ENCODE results near the gene DNLZ.

DNLZ gene

DNA sequence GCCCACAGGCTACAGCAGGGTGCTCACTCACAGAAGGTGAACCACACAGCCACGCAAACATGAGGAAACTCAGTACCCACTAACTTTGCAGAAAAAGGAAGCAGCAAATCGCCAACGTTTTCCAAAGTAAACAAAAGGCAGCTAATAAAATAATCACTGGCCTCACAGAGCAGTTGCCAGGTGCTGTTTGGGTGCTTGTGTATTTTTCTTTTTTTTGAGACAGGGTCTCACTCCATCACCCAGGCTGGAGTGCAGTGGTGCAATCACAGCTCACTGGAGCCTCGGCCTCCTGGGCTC lies 32.6 kb upstream of the DNLZ start:
- TF ChIP-seq POLR2AphosphoS5 (IDR thresholded peaks at IDR 0.05; ENCODE audit: low read depth, low read length) (no peak), TAF1 (IDR thresholded peaks at IDR 0.05; ENCODE audit: borderline replicate concordance, insufficient read depth, low read length) (no peak), SIN3A (IDR thresholded peaks at IDR 0.05; ENCODE audit: borderline replicate concordance, insufficient read depth, low read length) (no peak)
- TF ChIP-seq, protein P1, sequence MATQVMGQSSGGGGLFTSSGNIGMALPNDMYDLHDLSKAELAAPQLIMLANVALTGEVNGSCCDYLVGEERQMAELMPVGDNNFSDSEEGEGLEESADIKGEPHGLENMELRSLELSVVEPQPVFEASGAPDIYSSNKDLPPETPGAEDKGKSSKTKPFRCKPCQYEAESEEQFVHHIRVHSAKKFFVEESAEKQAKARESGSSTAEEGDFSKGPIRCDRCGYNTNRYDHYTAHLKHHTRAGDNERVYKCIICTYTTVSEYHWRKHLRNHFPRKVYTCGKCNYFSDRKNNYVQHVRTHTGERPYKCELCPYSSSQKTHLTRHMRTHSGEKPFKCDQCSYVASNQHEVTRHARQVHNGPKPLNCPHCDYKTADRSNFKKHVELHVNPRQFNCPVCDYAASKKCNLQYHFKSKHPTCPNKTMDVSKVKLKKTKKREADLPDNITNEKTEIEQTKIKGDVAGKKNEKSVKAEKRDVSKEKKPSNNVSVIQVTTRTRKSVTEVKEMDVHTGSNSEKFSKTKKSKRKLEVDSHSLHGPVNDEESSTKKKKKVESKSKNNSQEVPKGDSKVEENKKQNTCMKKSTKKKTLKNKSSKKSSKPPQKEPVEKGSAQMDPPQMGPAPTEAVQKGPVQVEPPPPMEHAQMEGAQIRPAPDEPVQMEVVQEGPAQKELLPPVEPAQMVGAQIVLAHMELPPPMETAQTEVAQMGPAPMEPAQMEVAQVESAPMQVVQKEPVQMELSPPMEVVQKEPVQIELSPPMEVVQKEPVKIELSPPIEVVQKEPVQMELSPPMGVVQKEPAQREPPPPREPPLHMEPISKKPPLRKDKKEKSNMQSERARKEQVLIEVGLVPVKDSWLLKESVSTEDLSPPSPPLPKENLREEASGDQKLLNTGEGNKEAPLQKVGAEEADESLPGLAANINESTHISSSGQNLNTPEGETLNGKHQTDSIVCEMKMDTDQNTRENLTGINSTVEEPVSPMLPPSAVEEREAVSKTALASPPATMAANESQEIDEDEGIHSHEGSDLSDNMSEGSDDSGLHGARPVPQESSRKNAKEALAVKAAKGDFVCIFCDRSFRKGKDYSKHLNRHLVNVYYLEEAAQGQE (IDR thresholded peaks at IDR 0.05; ENCODE audit: insufficient read depth in 1 of 2, low read depth in 2 of 2, low read length in 2 of 2): no peak

DNA sequence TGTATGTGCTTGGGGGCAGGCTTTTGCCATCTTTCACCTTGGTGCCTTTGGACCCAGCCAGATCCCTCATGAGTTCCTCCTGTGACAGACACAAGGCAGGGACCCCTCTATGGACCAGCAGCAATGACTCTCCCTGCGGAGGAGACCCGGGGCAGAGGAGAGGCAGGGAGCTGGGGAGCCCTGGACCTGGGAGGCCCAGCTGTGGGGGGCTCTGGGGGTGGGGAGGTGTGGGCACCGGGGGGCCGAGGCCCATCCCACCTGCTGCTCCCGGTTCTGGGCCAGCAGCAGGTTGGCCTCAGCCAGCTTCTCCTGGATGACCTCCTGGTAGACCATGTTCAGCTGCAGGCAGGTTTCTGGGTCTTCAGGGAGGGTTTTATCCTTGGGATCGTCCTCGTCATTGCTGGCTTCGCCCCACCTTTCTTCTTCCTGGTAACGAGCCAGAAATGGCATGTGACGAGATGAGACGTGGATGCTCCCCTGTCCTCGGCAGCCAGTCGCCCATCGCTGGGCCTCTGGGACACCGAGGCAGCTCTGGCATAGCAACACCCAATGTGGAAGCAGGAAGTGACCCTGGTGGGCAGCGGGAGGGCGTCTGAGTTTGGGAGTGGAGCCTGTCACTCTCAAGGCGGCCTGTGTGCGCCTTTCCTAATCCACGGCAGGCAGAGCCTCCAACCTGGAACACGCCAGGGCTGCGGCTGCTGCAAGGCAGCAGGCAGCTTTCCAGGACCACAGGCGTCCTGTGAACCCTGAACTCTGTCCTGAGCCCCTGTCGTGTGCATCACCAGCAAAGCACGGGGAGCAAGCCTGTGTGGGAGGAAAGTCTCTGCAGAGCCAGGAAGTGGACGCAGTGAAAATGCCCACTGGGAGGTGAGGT lies 32.0 kb upstream of the DNLZ start:
- no peak for TF ChIP-seq TAF1 (IDR thresholded peaks at IDR 0.05; ENCODE audit: borderline replicate concordance, insufficient read depth, low read length)
- no peak for TF ChIP-seq FOXP2 (optimal IDR thresholded peaks at IDR 0.05; ENCODE audit: borderline replicate concordance, extremely low read depth, extremely low read length, insufficient read depth)
- TF ChIP-seq, protein P1 (IDR thresholded peaks at IDR 0.05; ENCODE audit: insufficient read depth in 1 of 2, low read depth in 2 of 2, low read length in 2 of 2): no peak
- no peak for TF ChIP-seq SIN3A (IDR thresholded peaks at IDR 0.05; ENCODE audit: borderline replicate concordance, insufficient read depth, low read length)

DNA sequence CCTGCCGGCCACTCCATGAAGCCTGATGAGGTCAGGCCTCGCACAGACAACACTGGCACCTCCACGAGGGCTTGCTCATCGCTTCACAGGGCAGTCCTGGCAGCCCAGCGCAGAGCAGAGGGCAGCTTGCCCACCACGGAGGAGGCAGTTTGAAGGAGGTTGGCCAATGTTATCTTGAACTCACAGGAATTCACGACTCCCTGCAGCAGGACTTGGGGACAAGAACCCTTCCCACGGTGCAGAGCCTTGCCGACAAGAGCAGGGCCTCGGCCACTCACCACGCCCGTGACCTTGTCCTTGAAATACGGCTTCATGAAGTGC lies 31.4 kb upstream of the DNLZ start:
- TF ChIP-seq POLR2AphosphoS5 (IDR thresholded peaks at IDR 0.05; ENCODE audit: low read depth, low read length) (no peak), FOXP2 (optimal IDR thresholded peaks at IDR 0.05; ENCODE audit: borderline replicate concordance, extremely low read depth, extremely low read length, insufficient read depth) (no peak), SIN3A (IDR thresholded peaks at IDR 0.05; ENCODE audit: borderline replicate concordance, insufficient read depth, low read length) (no peak), TAF1 (IDR thresholded peaks at IDR 0.05; ENCODE audit: borderline replicate concordance, insufficient read depth, low read length) (no peak)
- TF ChIP-seq, protein P1 (IDR thresholded peaks at IDR 0.05; ENCODE audit: insufficient read depth in 1 of 2, low read depth in 2 of 2, low read length in 2 of 2): no peak

DNA sequence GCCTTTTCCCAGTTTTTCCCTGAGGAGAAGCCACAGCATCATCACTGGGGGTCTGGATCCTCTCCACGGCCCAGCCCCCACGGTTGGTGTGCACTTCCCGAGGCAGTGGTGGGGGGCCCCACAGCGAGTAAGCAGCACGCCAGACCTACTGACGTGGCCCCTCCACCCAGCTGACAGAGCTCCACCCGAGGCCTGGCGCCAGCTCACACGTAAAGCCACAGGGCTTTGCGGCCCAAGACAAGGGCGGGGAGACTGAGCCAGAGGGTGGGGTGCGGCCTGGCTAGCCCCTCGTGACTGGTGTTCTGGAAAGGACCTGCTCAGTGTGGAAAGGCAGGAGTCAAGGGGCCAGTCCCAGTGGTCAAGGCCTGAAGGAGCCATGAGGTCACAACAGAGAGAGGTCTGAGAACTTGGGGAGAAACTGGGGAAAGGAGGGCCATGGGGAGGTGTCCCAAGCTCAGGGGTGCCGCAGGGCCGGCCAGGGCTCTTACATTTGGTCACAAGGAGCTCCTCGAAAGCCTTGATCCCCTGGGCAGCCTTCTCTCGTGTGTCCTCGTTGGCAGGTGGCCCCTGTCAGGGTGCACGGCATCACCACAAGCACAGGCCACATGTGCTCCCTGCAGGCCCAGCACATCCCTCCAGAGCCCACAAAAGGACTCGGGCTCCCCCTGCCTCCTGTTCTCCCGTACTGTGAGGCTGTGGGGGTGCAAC lies 30.9 kb upstream of the DNLZ start:
- TF ChIP-seq SIN3A (IDR thresholded peaks at IDR 0.05; ENCODE audit: borderline replicate concordance, insufficient read depth, low read length): no peak
- TF ChIP-seq, protein P1 (IDR thresholded peaks at IDR 0.05; ENCODE audit: insufficient read depth in 1 of 2, low read depth in 2 of 2, low read length in 2 of 2): no peak
- no peak for TF ChIP-seq TAF1 (IDR thresholded peaks at IDR 0.05; ENCODE audit: borderline replicate concordance, insufficient read depth, low read length)
- TF ChIP-seq FOXP2 (optimal IDR thresholded peaks at IDR 0.05; ENCODE audit: borderline replicate concordance, extremely low read depth, extremely low read length, insufficient read depth): no peak
- no peak for TF ChIP-seq POLR2AphosphoS5 (IDR thresholded peaks at IDR 0.05; ENCODE audit: low read depth, low read length)

Data from PFSK-1 (cell line).